ENCODE data around the gene CSNK2B. TPM values are rescaled to one million over a fixed set of nuclear protein-coding genes. Genes with fewer than 3 reads are reported as not detected.

CSNK2B gene
- polyA plus RNA-seq, 1 donor: 196 TPM

DNA sequence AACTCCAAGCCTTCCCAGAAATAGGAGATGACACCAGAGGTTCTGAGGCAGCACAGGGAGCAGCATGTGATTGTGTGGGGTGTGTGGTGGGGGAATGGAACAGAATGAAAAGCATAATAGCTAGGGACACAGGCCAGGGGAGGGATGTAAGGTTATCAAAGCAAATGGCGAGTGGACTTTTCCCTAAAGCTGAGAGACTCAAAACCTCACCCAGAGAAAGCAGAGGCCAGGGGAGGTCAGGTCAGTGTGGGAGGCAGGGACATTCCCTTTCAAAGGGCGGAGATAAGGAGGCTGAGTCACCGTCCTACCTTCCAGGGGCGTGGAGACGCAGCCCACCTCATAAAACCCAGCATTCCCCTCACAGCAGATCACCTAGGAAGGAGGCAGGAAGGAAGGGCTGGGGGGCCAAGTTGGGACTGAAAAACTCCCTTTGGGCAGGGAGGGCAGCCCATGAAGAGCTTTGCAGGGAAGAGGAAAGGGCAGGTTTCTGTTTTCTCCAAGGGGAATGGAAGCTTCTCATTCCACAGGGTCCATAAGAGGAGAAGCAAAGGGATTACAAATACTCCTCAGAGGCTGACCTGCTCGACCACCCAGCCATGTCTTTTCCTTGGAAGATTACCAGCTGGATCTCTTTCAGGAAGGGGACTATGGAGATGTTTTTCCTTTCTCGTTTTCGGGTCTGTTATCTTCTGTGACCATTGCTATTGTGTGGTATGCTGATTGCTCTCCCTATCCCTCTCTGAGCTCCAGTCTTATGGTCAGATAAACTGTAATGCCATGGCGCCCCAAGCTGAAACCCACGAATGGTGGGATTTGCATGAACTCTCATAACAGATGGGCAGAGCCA, 24.6 kb downstream of the CSNK2B start:
- peaks cover 2% of the 10 kb centered on the region for H3K9me3 ChIP-seq (ENCODE audit: control insufficient read depth, low read depth, low read length)
- peak overlapping the region; percentile 44 for H3K27ac ChIP-seq (ENCODE audit: low read length)
- no peaks in the 10 kb centered on the region for H3K27me3 ChIP-seq (ENCODE audit: control insufficient read depth, insufficient read depth, low read length)
- peak; percentile 81 to 87 for DNase-seq
- H3K36me3 ChIP-seq (ENCODE audit: control insufficient read depth, insufficient read depth, low read length): peaks cover 91% of the 10 kb centered on the region
- H3K4me1 ChIP-seq (ENCODE audit: control insufficient read depth, insufficient read depth, low read length): peaks cover 13% of the 10 kb centered on the region
- no CpG with 5 or more reads among the region's 10 CpGs for WGBS (ENCODE audit: insufficient coverage, low lambda C conversion rate)
- H3K4me3 ChIP-seq (ENCODE audit: low read length): no peak overlapping the region

- H3K4me3 ChIP-seq (ENCODE audit: low read length): no peak overlapping the region
- H3K36me3 ChIP-seq (ENCODE audit: control insufficient read depth, insufficient read depth, low read length): peaks cover 92% of the 10 kb centered on the region
- peak overlapping the region; percentile 44 for H3K27ac ChIP-seq (ENCODE audit: low read length)
- 80% methylated on average over 1 of the region's 6 CpGs for WGBS (ENCODE audit: insufficient coverage, low lambda C conversion rate)
- peaks cover 13% of the 10 kb centered on the region for H3K4me1 ChIP-seq (ENCODE audit: control insufficient read depth, insufficient read depth, low read length)
- H3K9me3 ChIP-seq (ENCODE audit: control insufficient read depth, low read depth, low read length): peaks cover 2% of the 10 kb centered on the region
- no peak for DNase-seq
- no peaks in the 10 kb centered on the region for H3K27me3 ChIP-seq (ENCODE audit: control insufficient read depth, insufficient read depth, low read length)
Measured at GRCh38 chr6:31691078-31691463, 25.2 kb downstream of the CSNK2B start.

- no peak for DNase-seq
- H3K4me3 ChIP-seq (ENCODE audit: low read length): no peak overlapping the region
- WGBS (ENCODE audit: insufficient coverage, low lambda C conversion rate): no CpG with 5 or more reads among the region's 12 CpGs
- H3K4me1 ChIP-seq (ENCODE audit: control insufficient read depth, insufficient read depth, low read length): peaks cover 13% of the 10 kb centered on the region
- H3K27me3 ChIP-seq (ENCODE audit: control insufficient read depth, insufficient read depth, low read length): no peaks in the 10 kb centered on the region
- peaks cover 91% of the 10 kb centered on the region for H3K36me3 ChIP-seq (ENCODE audit: control insufficient read depth, insufficient read depth, low read length)
- H3K27ac ChIP-seq (ENCODE audit: low read length): no peak overlapping the region
- peaks cover 2% of the 10 kb centered on the region for H3K9me3 ChIP-seq (ENCODE audit: control insufficient read depth, low read depth, low read length)
Measured at GRCh38 chr6:31691564-31692108, 25.8 kb downstream of the CSNK2B start.

DNA sequence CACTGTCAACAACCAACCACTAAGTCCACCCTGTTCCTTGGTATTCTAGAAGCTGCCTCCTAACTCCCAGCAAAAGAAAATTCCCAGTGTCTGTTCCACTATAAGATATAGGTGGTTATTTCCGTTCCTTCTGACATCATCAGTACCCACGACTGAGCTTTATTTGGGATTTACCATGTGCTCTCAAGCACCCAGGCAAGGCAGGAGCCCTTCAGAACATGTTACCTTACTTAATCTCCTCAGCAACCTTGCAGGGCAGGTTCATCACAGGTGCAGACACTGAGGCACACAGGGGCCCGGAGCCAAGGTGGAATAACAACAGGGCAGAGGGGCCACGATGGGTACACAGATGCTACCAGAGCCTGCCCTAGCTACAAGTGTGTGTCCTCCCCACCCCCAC, 26.5 kb downstream of the CSNK2B start:
- H3K4me1 ChIP-seq (ENCODE audit: control insufficient read depth, insufficient read depth, low read length): peaks cover 13% of the 10 kb centered on the region
- no peaks in the 10 kb centered on the region for H3K27me3 ChIP-seq (ENCODE audit: control insufficient read depth, insufficient read depth, low read length)
- H3K27ac ChIP-seq (ENCODE audit: low read length): no peak overlapping the region
- H3K36me3 ChIP-seq (ENCODE audit: control insufficient read depth, insufficient read depth, low read length): peaks cover 90% of the 10 kb centered on the region
- H3K9me3 ChIP-seq (ENCODE audit: control insufficient read depth, low read depth, low read length): peaks cover 2% of the 10 kb centered on the region
- H3K4me3 ChIP-seq (ENCODE audit: low read length): no peak overlapping the region
- no peak for DNase-seq
- WGBS (ENCODE audit: insufficient coverage, low lambda C conversion rate): no CpG with 5 or more reads among the region's 4 CpGs

GRCh38 chr6:31692886-31693285, 27.0 kb downstream of the CSNK2B start:
- DNase-seq: no peak
- Histone ChIP-seq H3K27ac (ENCODE audit: low read length) (no peak overlapping the region), H3K4me3 (ENCODE audit: low read length) (no peak overlapping the region), H3K27me3 (ENCODE audit: control insufficient read depth, insufficient read depth, low read length) (no peaks in the 10 kb centered on the region), H3K36me3 (ENCODE audit: control insufficient read depth, insufficient read depth, low read length) (peaks cover 89% of the 10 kb centered on the region), H3K9me3 (ENCODE audit: control insufficient read depth, low read depth, low read length) (peaks cover 2% of the 10 kb centered on the region), H3K4me1 (ENCODE audit: control insufficient read depth, insufficient read depth, low read length) (peaks cover 13% of the 10 kb centered on the region)
- no CpG with 5 or more reads among the region's 9 CpGs for WGBS (ENCODE audit: insufficient coverage, low lambda C conversion rate)

DNA sequence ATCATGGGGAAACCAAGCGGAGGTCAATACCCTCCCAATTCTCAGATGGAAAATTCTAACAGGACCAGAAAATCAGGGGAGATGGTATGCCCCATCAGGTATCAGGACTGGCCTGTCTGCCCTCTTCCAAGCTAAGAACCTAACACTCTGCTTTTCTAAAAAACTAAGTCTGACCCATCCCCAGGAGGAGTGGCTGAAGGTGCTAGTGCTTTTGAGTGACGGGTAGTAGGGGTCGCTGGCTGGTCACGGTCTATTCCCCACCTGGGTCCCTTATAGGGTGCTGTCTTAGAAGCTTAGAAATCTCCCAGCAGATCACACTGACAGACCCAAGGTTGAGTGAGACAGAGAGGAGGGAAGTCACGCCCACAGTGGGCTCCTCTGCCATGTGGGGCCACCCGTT, 27.7 kb downstream of the CSNK2B start:
- DNase-seq: no peak
- Histone ChIP-seq H3K36me3 (ENCODE audit: control insufficient read depth, insufficient read depth, low read length) (peaks cover 82% of the 10 kb centered on the region), H3K27me3 (ENCODE audit: control insufficient read depth, insufficient read depth, low read length) (no peaks in the 10 kb centered on the region), H3K4me3 (ENCODE audit: low read length) (no peak overlapping the region), H3K4me1 (ENCODE audit: control insufficient read depth, insufficient read depth, low read length) (peaks cover 13% of the 10 kb centered on the region), H3K27ac (ENCODE audit: low read length) (no peak overlapping the region), H3K9me3 (ENCODE audit: control insufficient read depth, low read depth, low read length) (peaks cover 2% of the 10 kb centered on the region)
- no CpG with 5 or more reads among the region's 6 CpGs for WGBS (ENCODE audit: insufficient coverage, low lambda C conversion rate)

- H3K27ac ChIP-seq (ENCODE audit: low read length): no peak overlapping the region
- no peak for DNase-seq
- H3K4me1 ChIP-seq (ENCODE audit: control insufficient read depth, insufficient read depth, low read length): peaks cover 15% of the 10 kb centered on the region
- H3K36me3 ChIP-seq (ENCODE audit: control insufficient read depth, insufficient read depth, low read length): peaks cover 59% of the 10 kb centered on the region
- H3K4me3 ChIP-seq (ENCODE audit: low read length): no peak overlapping the region
- no peaks in the 10 kb centered on the region for H3K27me3 ChIP-seq (ENCODE audit: control insufficient read depth, insufficient read depth, low read length)
- peaks cover 2% of the 10 kb centered on the region for H3K9me3 ChIP-seq (ENCODE audit: control insufficient read depth, low read depth, low read length)
- no CpG with 5 or more reads among the region's 3 CpGs for WGBS (ENCODE audit: insufficient coverage, low lambda C conversion rate)
Measured at GRCh38 chr6:31697555-31697954, 31.7 kb downstream of the CSNK2B start.

DNA sequence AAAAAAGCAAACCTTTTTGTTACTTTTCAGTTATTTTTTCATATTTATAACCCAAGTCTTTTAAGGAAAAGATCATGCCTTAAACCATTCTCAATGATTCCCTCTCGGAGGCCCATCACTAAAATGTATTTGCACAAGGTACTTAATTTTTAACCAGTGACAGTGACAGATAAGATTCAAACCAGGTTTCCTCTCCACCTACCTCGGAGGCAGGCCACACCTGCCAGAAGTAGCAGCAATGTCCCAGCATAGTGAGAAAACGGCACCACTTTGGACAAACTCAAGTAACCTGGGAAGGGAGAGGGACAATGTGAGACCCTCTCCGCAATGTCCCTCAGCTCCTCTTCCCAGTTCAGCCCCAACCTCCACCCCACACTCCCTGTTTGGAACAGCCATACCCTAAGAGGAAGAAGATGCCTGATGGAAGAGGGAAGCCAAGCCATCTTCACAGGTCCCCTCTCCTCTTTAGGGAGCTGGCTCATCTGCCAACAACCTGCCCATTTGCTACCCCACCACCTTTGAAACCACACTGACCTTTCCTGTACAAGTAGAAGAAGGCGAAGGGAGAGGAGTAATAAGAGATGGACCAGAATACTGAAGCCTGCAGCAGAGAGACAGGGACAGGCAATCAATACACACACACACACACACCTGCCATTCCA, 35.0 kb downstream of the CSNK2B start:
- Histone ChIP-seq H3K27me3 (ENCODE audit: control insufficient read depth, insufficient read depth, low read length) (no peaks in the 10 kb centered on the region), H3K36me3 (ENCODE audit: control insufficient read depth, insufficient read depth, low read length) (peaks cover 29% of the 10 kb centered on the region), H3K27ac (ENCODE audit: low read length) (peak overlapping the region; percentile 11), H3K4me3 (ENCODE audit: low read length) (no peak overlapping the region), H3K9me3 (ENCODE audit: control insufficient read depth, low read depth, low read length) (no peaks in the 10 kb centered on the region), H3K4me1 (ENCODE audit: control insufficient read depth, insufficient read depth, low read length) (peaks cover 15% of the 10 kb centered on the region)
- 60% methylated on average over 2 of the region's 5 CpGs for WGBS (ENCODE audit: insufficient coverage, low lambda C conversion rate)
- peak in 1 of 2 donors; percentile 33 for DNase-seq

GRCh38 chr6:31701666-31702404, 36.0 kb downstream of the CSNK2B start:
- DNase-seq: peak in 1 of 2 donors; percentile 49
- H3K4me1 ChIP-seq (ENCODE audit: control insufficient read depth, insufficient read depth, low read length): peaks cover 15% of the 10 kb centered on the region
- no peaks in the 10 kb centered on the region for H3K27me3 ChIP-seq (ENCODE audit: control insufficient read depth, insufficient read depth, low read length)
- peak overlapping the region; percentile 81 for H3K4me3 ChIP-seq (ENCODE audit: low read length)
- peak overlapping the region; percentile 94 for H3K27ac ChIP-seq (ENCODE audit: low read length)
- H3K9me3 ChIP-seq (ENCODE audit: control insufficient read depth, low read depth, low read length): no peaks in the 10 kb centered on the region
- H3K36me3 ChIP-seq (ENCODE audit: control insufficient read depth, insufficient read depth, low read length): peaks cover 21% of the 10 kb centered on the region
- WGBS (ENCODE audit: insufficient coverage, low lambda C conversion rate): 0% methylated on average over 1 of the region's 7 CpGs

DNA sequence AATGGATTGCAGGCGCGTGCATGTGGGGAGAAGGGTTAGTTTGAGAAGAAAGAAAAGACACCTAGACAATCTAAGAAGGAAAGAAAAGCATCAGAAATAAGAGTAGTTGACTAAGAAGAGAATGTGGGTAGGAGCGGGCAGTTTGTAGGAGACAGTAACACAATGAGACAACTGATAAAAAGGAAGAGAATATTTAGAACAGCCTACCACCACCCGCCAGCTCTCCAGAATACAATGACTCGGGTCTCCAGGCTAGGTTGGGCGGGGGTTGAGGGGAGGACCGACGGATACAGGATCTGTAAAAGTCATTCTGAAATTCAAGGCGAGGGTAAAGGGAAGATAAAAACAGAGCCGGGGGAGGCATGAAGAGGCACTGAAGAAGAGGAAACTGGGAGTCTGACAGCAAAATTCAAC, 36.5 kb downstream of the CSNK2B start:
- no peaks in the 10 kb centered on the region for H3K27me3 ChIP-seq (ENCODE audit: control insufficient read depth, insufficient read depth, low read length)
- WGBS (ENCODE audit: insufficient coverage, low lambda C conversion rate): 0% methylated on average over 4 of the region's 10 CpGs
- peaks cover 17% of the 10 kb centered on the region for H3K36me3 ChIP-seq (ENCODE audit: control insufficient read depth, insufficient read depth, low read length)
- DNase-seq: no peak
- H3K9me3 ChIP-seq (ENCODE audit: control insufficient read depth, low read depth, low read length): no peaks in the 10 kb centered on the region
- peaks cover 15% of the 10 kb centered on the region for H3K4me1 ChIP-seq (ENCODE audit: control insufficient read depth, insufficient read depth, low read length)
- H3K4me3 ChIP-seq (ENCODE audit: low read length): peak overlapping the region; percentile 81
- H3K27ac ChIP-seq (ENCODE audit: low read length): peak overlapping the region; percentile 94
